A549 (cell line): Measurements from ENCODE around the gene HOXC10. TPM values are rescaled to one million over a fixed set of nuclear protein-coding genes. Genes with fewer than 3 reads are reported as not detected.

Experiments used
- ATAC-seq, 2 experiments: fragments of 200-7000 bp in 1 of 2; fragments of >200 bp in 1 of 2; cut with Nextera tagmentation in 1 of 2; cut with Tn5 transposase in 1 of 2; 3 replicates each; pipeline versions ENCODE4 v1.8.0 to v1.9.1; 2018 to 2020; ENCODE audit warnings: mild to moderate bottlenecking in 1 of 2, moderate library complexity in 1 of 2
- CTCF ChIA-PET: fragments of 300-600 bp; sonication (Branson Sonifier 250); formaldehyde crosslinking; extraction: SDS; loops from one replicate; lab custom pipeline; 2021; ENCODE audit warnings: antibody characterized with exemption, inconsistent platforms; lab: Yijun Ruan, JAX
- POLR2A ChIA-PET: fragments of 350-600 bp; formaldehyde crosslinking; extraction: SDS; loops from one replicate; lab custom pipeline; 2021; ENCODE audit warnings: antibody characterized with exemption, inconsistent platforms; lab: Yijun Ruan, JAX
- DNase-seq, 2 experiments: peaks; one replicate each; pipeline versions ENCODE4 v3.0.0 to v3.0.0-alpha.2; 2011 to 2016; ENCODE audit warnings: low read depth in 1 of 2, low spot score in 1 of 2
- FAIRE-seq: peaks from 2 replicates; lab custom pipeline; 2011; peaks lifted over from hg19 to GRCh38; lab: Jason Lieb, UNC
- H3K27ac ChIP-seq, 2 experiments: fragments of >200 bp; sonication (Bioruptor Twin); formaldehyde crosslinking; 3 replicates each; pipeline ENCODE4 v1.5.1; 2016 to 2017
- H3K4me1 ChIP-seq: fragments of >200 bp; sonication (Bioruptor Twin); formaldehyde crosslinking; 3 replicates; pipeline ENCODE4 v1.6.1; 2016
- H3K4me2 ChIP-seq: fragments of >200 bp; sonication (Bioruptor Twin); formaldehyde crosslinking; 3 replicates; pipeline ENCODE4 v1.6.1; 2016
- H3K4me3 ChIP-seq: fragments of >200 bp; sonication (Bioruptor Twin); formaldehyde crosslinking; 3 replicates; pipeline ENCODE4 v1.5.1; 2016
- H3K9me3 ChIP-seq: fragments of >200 bp; sonication (Bioruptor Twin); formaldehyde crosslinking; 3 replicates; pipeline ENCODE4 v1.6.1; 2016
- CBX2 ChIP-seq: fragments of 200-600 bp; sonication (generic); IDR thresholded peaks from 2 replicates; pipeline ENCODE4 v1.6.1; 2016; ENCODE audit warnings: low read depth, mild to moderate bottlenecking, borderline replicate concordance
- CEBPB ChIP-seq, 2 experiments: fragments of >200 bp in 1 of 2; sonication (Bioruptor Twin) in 1 of 2; formaldehyde crosslinking in 1 of 2; IDR thresholded peaks; 2 replicates each; pipeline ENCODE4 v1.6.1; 2012 to 2016
- EHMT2 ChIP-seq: fragments of 200-600 bp; sonication (generic); IDR thresholded peaks from 2 replicates; pipeline ENCODE4 v1.6.1; 2016; ENCODE audit warnings: antibody characterized with exemption, low read depth, mild to moderate bottlenecking, moderate library complexity
- FOXS1 ChIP-seq: fragments of 250-450 bp; sonication (Bioruptor Pico); IDR thresholded peaks from 2 replicates; pipeline ENCODE4 v1.5.0; 2020; ENCODE audit warnings: mild to moderate bottlenecking, moderate library complexity
- HEYL ChIP-seq: fragments of 250-450 bp; sonication (Bioruptor Pico); IDR thresholded peaks from 2 replicates; pipeline ENCODE4 v1.8.0; 2021; ENCODE audit warnings: mild to moderate bottlenecking, moderate library complexity
- KDM1A ChIP-seq: fragments of 200-600 bp; sonication (generic); IDR thresholded peaks from 2 replicates; pipeline ENCODE4 v1.6.1; 2016; ENCODE audit warnings: low read depth, mild to moderate bottlenecking
- MYC ChIP-seq: IDR thresholded peaks from 2 replicates; pipeline ENCODE4 v1.6.1; 2012; ENCODE audit warnings: mild to moderate bottlenecking, inconsistent platforms, low read length, improper control_type of control experiment, borderline replicate concordance
- NR3C1 ChIP-seq: fragments of >200 bp; sonication (Bioruptor Twin); formaldehyde crosslinking; IDR thresholded peaks from 3 replicates; pipeline ENCODE4 v1.6.1; 2017
- PHF8 ChIP-seq: fragments of 200-600 bp; sonication (generic); IDR thresholded peaks from 2 replicates; pipeline ENCODE4 v1.6.1; 2016; ENCODE audit warnings: low read depth, mild to moderate bottlenecking, antibody characterized with exemption, moderate library complexity, borderline replicate concordance
- RARB ChIP-seq: fragments of 250-450 bp; sonication (Bioruptor Pico); IDR thresholded peaks from 2 replicates; pipeline ENCODE4 v1.8.0; 2021; ENCODE audit warnings: mild to moderate bottlenecking, moderate library complexity
- RCOR1 ChIP-seq: fragments of 150-350 bp; IDR thresholded peaks from 2 replicates; pipeline ENCODE4 v1.6.1; 2014; ENCODE audit warnings: antibody characterized with exemption, low read length, low read depth
- RNF2 ChIP-seq: fragments of 200-600 bp; sonication (generic); IDR thresholded peaks from 2 replicates; pipeline ENCODE4 v1.6.1; 2016; ENCODE audit warnings: low read depth, mild to moderate bottlenecking, antibody characterized with exemption, moderate library complexity, borderline replicate concordance
- SREBF2 ChIP-seq: fragments of 450-650 bp; IDR thresholded peaks from 2 replicates; pipeline ENCODE4 v1.6.1; 2014; ENCODE audit warnings: mild to moderate bottlenecking, moderate library complexity
- TP53 ChIP-seq: fragments of 250-450 bp; sonication (Bioruptor Pico); IDR thresholded peaks from 2 replicates; pipeline ENCODE4 v1.5.0; 2021; ENCODE audit warnings: mild to moderate bottlenecking, moderate library complexity
- ZFP36 ChIP-seq: fragments of 450-650 bp; IDR thresholded peaks from 2 replicates; pipeline ENCODE4 v1.6.1; 2014; ENCODE audit warnings: borderline replicate concordance; ENCODE audit not compliant: partially characterized antibody
- ZNF302 ChIP-seq: fragments of 250-450 bp; sonication (Bioruptor Pico); IDR thresholded peaks from 2 replicates; pipeline ENCODE4 v1.9.0; 2021; ENCODE audit warnings: inconsistent platforms, mild to moderate bottlenecking, moderate library complexity
- ZSCAN20 ChIP-seq: fragments of 250-450 bp; sonication (Bioruptor Pico); IDR thresholded peaks from 2 replicates; pipeline ENCODE4 v1.8.0; 2022; ENCODE audit warnings: mild to moderate bottlenecking, moderate library complexity
- WGBS: methylation state at CpG from one replicate; pipeline ENCODE4 v1.1.6; 2017; ENCODE audit errors: missing lambda C conversion rate; 5-methylcytosine and 5-hydroxymethylcytosine counted together
- polyA plus RNA-seq, 4 experiments: library from polyadenylated mRNA; depleted of rRNA in 3 of 4; stranded (reverse); fragments of >200 nt; fragmentation: RNase III in 1 of 4; extraction: RNeasy Plus Mini Kit Qiagen cat#74134 plus additional on column Dnase treatment in 1 of 4; gene quantifications; 2 replicates in 3 of 4; 3 replicates in 1 of 4; pipeline ENCODE4 v1.2.3, GENCODE V29; 2011 to 2017
- TF ChIP-seq, protein P1 (sequence below): fragments of >200 bp; sonication (Bioruptor Twin); formaldehyde crosslinking; IDR thresholded peaks from 3 replicates; pipeline ENCODE4 v1.5.1; 2016
- TF ChIP-seq, protein P2 (sequence below): fragments of 450-650 bp; IDR thresholded peaks from 2 replicates; pipeline ENCODE4 v1.6.1; 2014; ENCODE audit warnings: antibody characterized with exemption
- TF ChIP-seq, protein P3 (sequence below): fragments of 200-600 bp; sonication (generic); IDR thresholded peaks from 2 replicates; pipeline ENCODE4 v1.6.1; 2016; ENCODE audit warnings: antibody characterized with exemption, mild to moderate bottlenecking, moderate library complexity

The HOXC10 gene
- polyA plus RNA-seq, 2 of the 4 experiments (the other 2 are of a cell fraction): 2.9 to 3.2 TPM

DNA sequence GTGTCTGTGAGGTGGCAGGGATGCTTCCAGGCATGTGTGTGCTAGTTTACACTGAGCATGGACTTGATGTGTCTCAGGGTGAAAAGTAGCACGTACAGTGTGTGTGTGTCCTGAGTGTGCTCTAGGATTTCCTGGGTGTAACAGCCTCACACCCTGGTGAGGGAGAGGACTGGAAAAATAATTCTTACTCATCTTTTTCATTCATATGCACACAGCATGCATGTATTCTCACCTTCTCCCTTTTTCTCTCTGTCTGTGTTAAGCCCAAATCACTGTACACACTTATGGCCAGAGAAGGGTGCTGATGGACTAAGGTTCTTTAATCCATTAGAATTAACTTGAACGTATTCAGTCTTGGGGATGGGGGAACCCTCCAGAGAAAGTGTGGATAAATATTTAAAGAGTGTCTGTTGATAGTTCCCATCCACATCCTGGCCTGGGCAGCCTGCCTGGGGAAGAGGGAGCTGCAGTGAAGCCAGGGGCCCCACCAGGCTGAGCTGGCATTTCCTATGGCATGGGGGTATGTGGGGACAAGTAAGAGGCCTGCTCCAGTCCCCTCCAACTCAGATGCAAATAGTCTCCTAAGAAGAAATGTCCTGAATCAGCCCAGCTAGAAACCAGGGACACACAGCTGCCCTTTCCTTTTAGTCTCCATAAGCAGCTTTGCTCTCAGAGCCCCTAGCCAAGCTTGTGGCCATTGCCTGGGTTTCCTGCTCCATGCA, 22.8 kb downstream of the HOXC10 start:
- no peak for FAIRE-seq
- 82% methylated on average over 2 of the region's 2 CpGs for WGBS
- no peak overlapping the region for H3K4me3 ChIP-seq

DNA sequence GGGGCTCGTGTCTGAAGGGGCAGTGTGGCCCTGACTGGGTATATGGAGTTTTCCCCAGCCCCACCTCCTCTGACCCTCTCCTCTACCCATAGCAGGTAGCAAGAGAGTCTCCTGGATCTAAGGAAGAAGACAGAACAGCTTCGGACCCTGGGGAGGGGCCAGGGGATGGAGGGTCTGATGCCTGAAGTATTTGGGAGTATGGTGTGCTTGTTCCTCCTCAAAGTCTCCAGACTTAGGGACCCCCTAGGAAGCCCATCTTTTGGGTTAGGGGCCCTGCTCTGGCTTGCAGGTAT, 23.3 kb downstream of the HOXC10 start:
- FAIRE-seq: no peak
- ATAC-seq: no peak
- H3K27ac ChIP-seq: peak overlapping the region in 1 of 2 experiments; percentile 97; a peak in 3 of 6 replicates
- 100% methylated on average over 2 of the region's 2 CpGs for WGBS
- H3K4me1 ChIP-seq: peaks cover 37% of the 10 kb centered on the region
- peak overlapping the region; percentile 87 for H3K4me2 ChIP-seq
- CTCF ChIA-PET: interaction anchor here (0.5 to 28.7 kb wide), 20 partner anchors 9 to 351 kb away, joined by 3 to 1074 read pairs (median 4); partner anchors contain the start of genes HOXC10, HOXC13, HOXC4 and HOXC5
- POLR2A ChIA-PET: interaction anchor here (1.0 to 2.3 kb wide), 6 partner anchors 9 to 193 kb away, joined by 3 to 40 read pairs (median 4); partner anchors contain the start of gene HOXC5
- DNase-seq: no peak
- no peaks in the 10 kb centered on the region for H3K9me3 ChIP-seq
- TF ChIP-seq FOXS1 (no peak), ZSCAN20 (no peak), NR3C1 (no peak), CEBPB (IDR thresholded peaks at IDR 0.05) (no peak), ZFP36 (no peak), KDM1A (no peak), RARB (CRISPR knock-in tag) (no peak), SREBF2 (no peak), RNF2 (no peak), ZNF302 (no peak), MYC (no peak), TP53 (no peak)
- TF ChIP-seq, protein P1, sequence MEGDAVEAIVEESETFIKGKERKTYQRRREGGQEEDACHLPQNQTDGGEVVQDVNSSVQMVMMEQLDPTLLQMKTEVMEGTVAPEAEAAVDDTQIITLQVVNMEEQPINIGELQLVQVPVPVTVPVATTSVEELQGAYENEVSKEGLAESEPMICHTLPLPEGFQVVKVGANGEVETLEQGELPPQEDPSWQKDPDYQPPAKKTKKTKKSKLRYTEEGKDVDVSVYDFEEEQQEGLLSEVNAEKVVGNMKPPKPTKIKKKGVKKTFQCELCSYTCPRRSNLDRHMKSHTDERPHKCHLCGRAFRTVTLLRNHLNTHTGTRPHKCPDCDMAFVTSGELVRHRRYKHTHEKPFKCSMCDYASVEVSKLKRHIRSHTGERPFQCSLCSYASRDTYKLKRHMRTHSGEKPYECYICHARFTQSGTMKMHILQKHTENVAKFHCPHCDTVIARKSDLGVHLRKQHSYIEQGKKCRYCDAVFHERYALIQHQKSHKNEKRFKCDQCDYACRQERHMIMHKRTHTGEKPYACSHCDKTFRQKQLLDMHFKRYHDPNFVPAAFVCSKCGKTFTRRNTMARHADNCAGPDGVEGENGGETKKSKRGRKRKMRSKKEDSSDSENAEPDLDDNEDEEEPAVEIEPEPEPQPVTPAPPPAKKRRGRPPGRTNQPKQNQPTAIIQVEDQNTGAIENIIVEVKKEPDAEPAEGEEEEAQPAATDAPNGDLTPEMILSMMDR: no peak
- TF ChIP-seq, protein P2, sequence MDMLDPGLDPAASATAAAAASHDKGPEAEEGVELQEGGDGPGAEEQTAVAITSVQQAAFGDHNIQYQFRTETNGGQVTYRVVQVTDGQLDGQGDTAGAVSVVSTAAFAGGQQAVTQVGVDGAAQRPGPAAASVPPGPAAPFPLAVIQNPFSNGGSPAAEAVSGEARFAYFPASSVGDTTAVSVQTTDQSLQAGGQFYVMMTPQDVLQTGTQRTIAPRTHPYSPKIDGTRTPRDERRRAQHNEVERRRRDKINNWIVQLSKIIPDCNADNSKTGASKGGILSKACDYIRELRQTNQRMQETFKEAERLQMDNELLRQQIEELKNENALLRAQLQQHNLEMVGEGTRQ: no peak
- TF ChIP-seq, protein P3, sequence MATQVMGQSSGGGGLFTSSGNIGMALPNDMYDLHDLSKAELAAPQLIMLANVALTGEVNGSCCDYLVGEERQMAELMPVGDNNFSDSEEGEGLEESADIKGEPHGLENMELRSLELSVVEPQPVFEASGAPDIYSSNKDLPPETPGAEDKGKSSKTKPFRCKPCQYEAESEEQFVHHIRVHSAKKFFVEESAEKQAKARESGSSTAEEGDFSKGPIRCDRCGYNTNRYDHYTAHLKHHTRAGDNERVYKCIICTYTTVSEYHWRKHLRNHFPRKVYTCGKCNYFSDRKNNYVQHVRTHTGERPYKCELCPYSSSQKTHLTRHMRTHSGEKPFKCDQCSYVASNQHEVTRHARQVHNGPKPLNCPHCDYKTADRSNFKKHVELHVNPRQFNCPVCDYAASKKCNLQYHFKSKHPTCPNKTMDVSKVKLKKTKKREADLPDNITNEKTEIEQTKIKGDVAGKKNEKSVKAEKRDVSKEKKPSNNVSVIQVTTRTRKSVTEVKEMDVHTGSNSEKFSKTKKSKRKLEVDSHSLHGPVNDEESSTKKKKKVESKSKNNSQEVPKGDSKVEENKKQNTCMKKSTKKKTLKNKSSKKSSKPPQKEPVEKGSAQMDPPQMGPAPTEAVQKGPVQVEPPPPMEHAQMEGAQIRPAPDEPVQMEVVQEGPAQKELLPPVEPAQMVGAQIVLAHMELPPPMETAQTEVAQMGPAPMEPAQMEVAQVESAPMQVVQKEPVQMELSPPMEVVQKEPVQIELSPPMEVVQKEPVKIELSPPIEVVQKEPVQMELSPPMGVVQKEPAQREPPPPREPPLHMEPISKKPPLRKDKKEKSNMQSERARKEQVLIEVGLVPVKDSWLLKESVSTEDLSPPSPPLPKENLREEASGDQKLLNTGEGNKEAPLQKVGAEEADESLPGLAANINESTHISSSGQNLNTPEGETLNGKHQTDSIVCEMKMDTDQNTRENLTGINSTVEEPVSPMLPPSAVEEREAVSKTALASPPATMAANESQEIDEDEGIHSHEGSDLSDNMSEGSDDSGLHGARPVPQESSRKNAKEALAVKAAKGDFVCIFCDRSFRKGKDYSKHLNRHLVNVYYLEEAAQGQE: no peak
- H3K4me3 ChIP-seq: no peak overlapping the region; the same call in 2 of the 3 replicates

More for the DNA sequence above, 22.8 kb downstream of the HOXC10 start:
- Histone ChIP-seq H3K4me1 (peaks cover 32% of the 10 kb centered on the region), H3K27ac (peak overlapping the region in 1 of 2 experiments; percentile 97; a peak in 1 of 6 replicates), H3K9me3 (no peaks in the 10 kb centered on the region)
- CTCF ChIA-PET: interaction anchor here (0.5 to 28.7 kb wide), 25 partner anchors 9 to 316 kb away, joined by 3 to 1074 read pairs (median 6); partner anchors contain the start of genes HOXC10, HOXC13, HOXC4 and HOXC5
- ATAC-seq: no peak
- TF ChIP-seq PHF8 (no peak), HEYL (CRISPR knock-in tag) (no peak), ZNF302 (no peak), EHMT2 (no peak), RCOR1 (no peak), CBX2 (no peak)
- TF ChIP-seq, all 56 proteins: peak for 0
- no peak overlapping the region; the same call in 2 of the 3 replicates for H3K4me2 ChIP-seq
- no peak for DNase-seq
- POLR2A ChIA-PET: interaction anchor here (1.4 to 2.3 kb wide), 2 partner anchors 10 to 194 kb away, joined by 3 to 40 read pairs; no protein-coding TSS in a partner anchor
